ENCODE data around the gene KIAA0825.

KIAA0825 gene

GRCh38 chr5:94192658-94193391, 425.6 kb downstream of the KIAA0825 start:
- Histone ChIP-seq H3K4me2 (ENCODE audit: low read length) (no peak overlapping the region), H3K27ac (ENCODE audit: low read depth, low read length, poor library complexity, severe bottlenecking) (no peak overlapping the region), H3K4me1 (ENCODE audit: insufficient read depth, low read length, severe bottlenecking) (no peaks in the 10 kb centered on the region), H3K9ac (ENCODE audit: low read length) (no peak overlapping the region), H3K36me3 (ENCODE audit: insufficient read depth, low read length) (no peaks in the 10 kb centered on the region), H2AFZ (ENCODE audit: low read length) (no peak overlapping the region), H3K9me3 (ENCODE audit: low read length) (no peaks in the 10 kb centered on the region), H4K20me1 (ENCODE audit: insufficient read depth, low read length) (no peaks in the 10 kb centered on the region), H3K27me3 (ENCODE audit: insufficient read depth, low read length) (no peaks in the 10 kb centered on the region), H3F3A (ENCODE audit: insufficient read depth, low read length) (no peaks in the 10 kb centered on the region), H3K4me3 (ENCODE audit: low read depth, low read length, poor library complexity, severe bottlenecking) (no peak overlapping the region), H3K9me2 (ENCODE audit: low read depth, low read length) (no peaks in the 10 kb centered on the region), H3K79me2 (ENCODE audit: insufficient read depth, low read length) (no peaks in the 10 kb centered on the region)
- TF ChIP-seq EZH2 (IDR thresholded peaks at IDR 0.05; ENCODE audit: borderline replicate concordance, low read length), result no peak
- TF ChIP-seq CTCF (IDR thresholded peaks at IDR 0.05; ENCODE audit: low read length), result no peak

DNA sequence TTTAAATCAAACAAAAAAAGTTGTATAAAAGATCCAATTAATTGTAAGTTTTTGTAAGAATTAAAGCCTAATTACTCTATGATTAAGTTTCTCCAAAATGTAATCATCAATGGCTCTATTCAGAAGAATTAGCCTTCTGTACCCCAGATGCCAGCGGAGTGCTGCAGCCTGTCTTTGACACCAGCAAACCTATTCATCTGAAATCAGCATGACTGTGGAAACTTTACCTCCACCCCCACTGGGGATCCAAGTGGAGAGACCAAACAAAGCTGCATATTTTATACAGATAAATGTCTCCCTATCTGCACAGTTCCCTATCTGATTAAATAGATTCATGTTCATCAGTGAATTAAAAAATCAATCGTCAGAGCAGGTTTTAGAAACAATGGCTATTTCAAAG, 426.8 kb downstream of the KIAA0825 start:
- Histone ChIP-seq H3F3A (ENCODE audit: insufficient read depth, low read length) (no peaks in the 10 kb centered on the region), H3K9me3 (ENCODE audit: low read length) (no peaks in the 10 kb centered on the region), H3K27me3 (ENCODE audit: insufficient read depth, low read length) (no peaks in the 10 kb centered on the region), H2AFZ (ENCODE audit: low read length) (no peak overlapping the region), H3K79me2 (ENCODE audit: insufficient read depth, low read length) (no peaks in the 10 kb centered on the region), H3K36me3 (ENCODE audit: insufficient read depth, low read length) (no peaks in the 10 kb centered on the region), H3K9ac (ENCODE audit: low read length) (no peak overlapping the region), H4K20me1 (ENCODE audit: insufficient read depth, low read length) (no peaks in the 10 kb centered on the region), H3K4me3 (ENCODE audit: low read depth, low read length, poor library complexity, severe bottlenecking) (no peak overlapping the region), H3K4me1 (ENCODE audit: insufficient read depth, low read length, severe bottlenecking) (no peaks in the 10 kb centered on the region), H3K9me2 (ENCODE audit: low read depth, low read length) (no peaks in the 10 kb centered on the region), H3K27ac (ENCODE audit: low read depth, low read length, poor library complexity, severe bottlenecking) (no peak overlapping the region), H3K4me2 (ENCODE audit: low read length) (no peak overlapping the region)
- TF ChIP-seq EZH2 (IDR thresholded peaks at IDR 0.05; ENCODE audit: borderline replicate concordance, low read length), result no peak
- TF ChIP-seq CTCF (IDR thresholded peaks at IDR 0.05; ENCODE audit: low read length), result no peak

GRCh38 chr5:94188725-94189124, 429.7 kb downstream of the KIAA0825 start:
- Histone ChIP-seq H3K9me2 (ENCODE audit: low read depth, low read length) (no peaks in the 10 kb centered on the region), H3K9ac (ENCODE audit: low read length) (no peak overlapping the region), H3K27me3 (ENCODE audit: insufficient read depth, low read length) (no peaks in the 10 kb centered on the region), H3K36me3 (ENCODE audit: insufficient read depth, low read length) (no peaks in the 10 kb centered on the region), H3K4me1 (ENCODE audit: insufficient read depth, low read length, severe bottlenecking) (no peaks in the 10 kb centered on the region), H3K79me2 (ENCODE audit: insufficient read depth, low read length) (no peaks in the 10 kb centered on the region), H3K4me3 (ENCODE audit: low read depth, low read length, poor library complexity, severe bottlenecking) (no peak overlapping the region), H2AFZ (ENCODE audit: low read length) (no peak overlapping the region), H3F3A (ENCODE audit: insufficient read depth, low read length) (no peaks in the 10 kb centered on the region), H3K4me2 (ENCODE audit: low read length) (no peak overlapping the region), H4K20me1 (ENCODE audit: insufficient read depth, low read length) (no peaks in the 10 kb centered on the region), H3K27ac (ENCODE audit: low read depth, low read length, poor library complexity, severe bottlenecking) (no peak overlapping the region), H3K9me3 (ENCODE audit: low read length) (no peaks in the 10 kb centered on the region)
- TF ChIP-seq CTCF (IDR thresholded peaks at IDR 0.05; ENCODE audit: low read length) (no peak), EZH2 (IDR thresholded peaks at IDR 0.05; ENCODE audit: borderline replicate concordance, low read length) (no peak)
